Endothelial cell of umbilical vein (primary cell): ENCODE measurements around the gene CNMD.
"Not testable (repeated sequence)": the region's sequence is repeated elsewhere in the genome, so short reads cannot be mapped to it uniquely, and the experiment has no call there.

Source experiments
- CTCF ChIP-seq, 2 donors: IDR thresholded peaks; 1 replicate in 1 of 2; 2 replicates in 1 of 2; pipeline ENCODE4 v1.5.1; 2011; ENCODE audit warnings: low read length in 2 of 2, mild to moderate bottlenecking in 2 of 2, moderate library complexity in 2 of 2, control low read depth in 1 of 2, inconsistent platforms in 1 of 2, low read depth in 1 of 2; ENCODE audit not compliant: insufficient read depth in 1 of 2; ENCODE audit errors: extremely low read depth in 1 of 2
- FOS ChIP-seq: IDR thresholded peaks from 2 replicates; pipeline ENCODE4 v1.6.1; 2011; ENCODE audit warnings: mild to moderate bottlenecking, low read length, moderate library complexity, borderline replicate concordance; ENCODE audit not compliant: insufficient read depth
- POLR2A ChIP-seq: IDR thresholded peaks from 2 replicates; pipeline ENCODE4 v1.6.1; 2012; ENCODE audit warnings: low read depth, mild to moderate bottlenecking, control low read depth, low read length
- POLR2AphosphoS5 ChIP-seq: IDR thresholded peaks from 2 replicates; pipeline ENCODE4 v1.6.1; 2012; ENCODE audit warnings: low read depth, mild to moderate bottlenecking, control low read depth, low read length, moderate library complexity; ENCODE audit not compliant: insufficient read depth

- not testable (repeated sequence) for TF ChIP-seq CTCF (IDR thresholded peaks at IDR 0.05; ENCODE audit: extremely low read depth in 1 of 2, insufficient read depth in 1 of 2, low read depth in 1 of 2, low read length in 2 of 2); POLR2A; FOS; POLR2AphosphoS5
These were observed 18.3 kb downstream of the CNMD start for GRCh38 chr13:52721356-52721755.
